Adrenal gland (tissue), 5 donors: ENCODE data around the gene ICA1.

Experiments used
- CTCF ChIP-seq, 6 experiments: fragments of 450-650 bp in 4 of 6; fragments of 200-600 bp in 2 of 6; sonication (generic) in 1 of 6; IDR thresholded peaks; 1 replicate in 5 of 6; 2 replicates in 1 of 6; pipeline versions ENCODE4 v1.5.1 to v1.8.0; 2016 to 2021; ENCODE audit warnings: antibody characterized with exemption in 6 of 6, mild to moderate bottlenecking in 2 of 6, moderate library complexity in 1 of 6
- POLR2A ChIP-seq, 2 donors: fragments of 450-650 bp; IDR thresholded peaks; one replicate each; pipeline ENCODE4 v1.6.1; 2017; ENCODE audit warnings: antibody characterized with exemption in 2 of 2, mild to moderate bottlenecking in 2 of 2, moderate library complexity in 1 of 2
- donor health status: DM: no; HTN: no; CAD: no.

GRCh38 chr7:8221567-8221966, 40.4 kb downstream of the ICA1 start:
- no peak for TF ChIP-seq CTCF (IDR thresholded peaks at IDR 0.05)
- TF ChIP-seq POLR2A (IDR thresholded peaks at IDR 0.05), result no peak
